Measurements from ENCODE around the gene LY86. TPM values are rescaled to one million over a fixed set of nuclear protein-coding genes. Genes with fewer than 3 reads are reported as not detected.

Gene LY86
- total RNA-seq, 1 donor from 2014 or later, result not detected

DNA sequence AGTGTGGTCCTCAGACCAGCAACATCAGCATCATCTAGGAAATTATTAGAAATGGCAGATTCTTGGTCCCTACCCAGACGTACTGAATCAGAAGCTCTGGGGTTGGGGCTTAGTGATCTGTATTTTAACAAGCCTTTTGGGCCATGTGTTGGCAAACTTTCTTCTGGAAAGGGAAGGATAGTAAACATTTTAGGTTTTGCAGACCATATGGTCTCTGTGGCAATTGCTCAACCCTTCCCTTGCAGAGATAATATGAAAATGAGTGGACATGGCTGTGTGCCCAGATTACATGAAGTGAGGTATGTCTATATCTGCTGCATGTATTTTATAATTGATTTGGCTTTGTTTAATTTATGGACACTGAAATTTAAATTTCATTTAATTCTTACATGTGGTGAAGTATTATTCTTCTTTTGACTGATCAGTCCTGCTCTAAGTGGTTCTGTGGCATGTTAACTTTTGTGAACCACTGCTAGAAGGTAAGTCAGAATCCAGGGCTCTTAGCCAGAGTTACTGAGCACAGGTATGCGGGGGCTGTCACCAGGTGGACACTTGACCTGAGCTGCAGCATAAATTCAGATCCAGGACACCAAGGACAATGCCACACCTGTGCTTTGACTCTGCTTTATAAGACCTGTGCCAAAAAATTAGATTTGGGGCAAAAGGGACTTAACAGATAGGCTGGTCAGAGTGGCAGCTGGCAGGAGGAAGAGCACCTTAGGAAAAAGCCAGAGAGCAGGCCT is 43.2 kb downstream of the LY86 start:
- TF ChIP-seq, protein P1, sequence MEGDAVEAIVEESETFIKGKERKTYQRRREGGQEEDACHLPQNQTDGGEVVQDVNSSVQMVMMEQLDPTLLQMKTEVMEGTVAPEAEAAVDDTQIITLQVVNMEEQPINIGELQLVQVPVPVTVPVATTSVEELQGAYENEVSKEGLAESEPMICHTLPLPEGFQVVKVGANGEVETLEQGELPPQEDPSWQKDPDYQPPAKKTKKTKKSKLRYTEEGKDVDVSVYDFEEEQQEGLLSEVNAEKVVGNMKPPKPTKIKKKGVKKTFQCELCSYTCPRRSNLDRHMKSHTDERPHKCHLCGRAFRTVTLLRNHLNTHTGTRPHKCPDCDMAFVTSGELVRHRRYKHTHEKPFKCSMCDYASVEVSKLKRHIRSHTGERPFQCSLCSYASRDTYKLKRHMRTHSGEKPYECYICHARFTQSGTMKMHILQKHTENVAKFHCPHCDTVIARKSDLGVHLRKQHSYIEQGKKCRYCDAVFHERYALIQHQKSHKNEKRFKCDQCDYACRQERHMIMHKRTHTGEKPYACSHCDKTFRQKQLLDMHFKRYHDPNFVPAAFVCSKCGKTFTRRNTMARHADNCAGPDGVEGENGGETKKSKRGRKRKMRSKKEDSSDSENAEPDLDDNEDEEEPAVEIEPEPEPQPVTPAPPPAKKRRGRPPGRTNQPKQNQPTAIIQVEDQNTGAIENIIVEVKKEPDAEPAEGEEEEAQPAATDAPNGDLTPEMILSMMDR (IDR thresholded peaks at IDR 0.05; ENCODE audit: insufficient read depth, low read length, poor library complexity, severe bottlenecking), result no peak
- no peak for DNase-seq (ENCODE audit: low read depth)
- Histone ChIP-seq H3K27me3 (ENCODE audit: control insufficient read depth, insufficient read depth, low read length) (peaks cover 4% of the 10 kb centered on the region), H3K36me3 (ENCODE audit: control insufficient read depth, insufficient read depth, low read length) (no peaks in the 10 kb centered on the region), H3K4me3 (ENCODE audit: low read depth, low read length) (no peak overlapping the region)

DNA sequence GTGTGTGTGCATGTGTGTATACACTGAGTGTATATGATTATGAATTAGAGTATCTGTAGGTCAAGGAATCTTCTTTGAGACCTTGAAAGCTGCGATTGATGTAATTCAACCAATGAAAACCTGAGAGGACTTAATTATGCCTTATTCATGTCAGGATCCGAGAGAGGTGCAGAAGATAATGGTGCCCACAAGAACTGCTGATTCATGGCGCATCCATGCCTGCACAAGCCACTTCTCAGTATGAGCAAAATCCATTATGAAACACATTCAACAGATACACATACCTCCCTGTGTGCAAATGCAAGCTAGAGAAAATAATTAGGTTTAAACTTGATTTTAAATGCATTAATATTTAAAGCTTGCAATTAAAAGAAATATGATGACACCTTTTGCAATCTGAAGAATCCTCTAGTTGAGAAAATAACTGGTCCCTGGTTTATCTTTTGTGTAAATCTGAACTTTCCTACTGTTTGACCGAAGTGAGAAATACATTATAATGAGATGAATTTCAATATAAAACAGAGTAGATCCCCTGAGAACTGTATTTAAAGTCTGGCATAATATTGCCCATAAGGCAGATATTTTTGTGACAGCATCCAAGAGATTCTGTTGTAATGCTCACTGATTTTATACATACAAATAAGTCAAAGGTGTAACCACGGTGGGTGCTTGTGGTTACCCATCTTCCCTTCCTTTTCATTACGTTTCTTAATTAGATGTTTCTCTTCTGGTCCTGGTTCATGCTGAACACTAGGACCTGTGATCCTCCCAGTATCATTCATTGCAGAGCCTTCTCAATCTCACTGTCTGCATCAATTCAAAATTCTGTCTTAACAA is 45.6 kb downstream of the LY86 start:
- DNase-seq (ENCODE audit: low read depth), result no peak
- TF ChIP-seq, protein P1 (IDR thresholded peaks at IDR 0.05; ENCODE audit: insufficient read depth, low read length, poor library complexity, severe bottlenecking), result no peak
- no peak overlapping the region for H3K4me3 ChIP-seq (ENCODE audit: low read depth, low read length)

DNA sequence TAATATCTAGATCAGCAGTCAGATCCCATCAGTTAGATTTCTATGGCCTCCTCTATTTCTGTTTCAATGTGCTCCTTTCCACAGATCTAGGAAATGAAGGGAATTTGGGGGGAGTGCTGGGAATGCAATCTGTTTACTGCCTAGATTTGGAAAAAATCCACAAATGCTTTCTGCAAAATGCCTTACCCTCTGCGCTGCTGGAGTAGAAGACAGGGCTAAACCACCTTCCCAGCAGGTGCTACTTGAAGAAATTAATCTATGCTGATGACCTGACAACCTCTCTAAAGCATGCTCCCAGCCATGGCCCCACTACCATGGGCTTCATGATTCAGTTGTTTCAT is 46.2 kb downstream of the LY86 start:
- Histone ChIP-seq H3K27me3 (ENCODE audit: control insufficient read depth, insufficient read depth, low read length) (peaks cover 4% of the 10 kb centered on the region), H3K36me3 (ENCODE audit: control insufficient read depth, insufficient read depth, low read length) (no peaks in the 10 kb centered on the region), H3K4me3 (ENCODE audit: low read depth, low read length) (no peak overlapping the region)
- TF ChIP-seq, protein P1 (IDR thresholded peaks at IDR 0.05; ENCODE audit: insufficient read depth, low read length, poor library complexity, severe bottlenecking), result no peak
- no peak for DNase-seq (ENCODE audit: low read depth)

More for the DNA sequence above, 45.6 kb downstream of the LY86 start:
- Histone ChIP-seq H3K36me3 (ENCODE audit: control insufficient read depth, insufficient read depth, low read length) (no peaks in the 10 kb centered on the region), H3K27me3 (ENCODE audit: control insufficient read depth, insufficient read depth, low read length) (peaks cover 4% of the 10 kb centered on the region)

DNA sequence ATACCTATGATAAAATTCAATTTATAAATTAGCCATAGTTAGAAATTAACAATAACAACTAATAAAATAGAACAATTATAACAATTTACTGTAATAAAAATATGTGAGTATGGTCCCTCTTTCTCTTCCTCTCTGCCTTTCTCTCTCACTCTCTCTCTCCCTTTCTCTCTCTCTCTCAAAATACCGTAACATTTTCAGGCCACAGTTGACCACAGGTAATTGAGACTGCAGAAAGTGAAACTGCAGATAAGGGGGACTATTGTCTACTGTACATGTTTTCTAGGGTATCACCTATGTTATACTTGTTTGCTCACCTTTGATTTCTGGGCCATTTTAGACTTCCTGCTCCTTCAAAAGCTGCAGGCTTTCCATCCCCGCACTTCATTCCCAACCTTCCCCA is 46.8 kb downstream of the LY86 start:
- no peak for DNase-seq (ENCODE audit: low read depth)
- TF ChIP-seq, protein P1 (IDR thresholded peaks at IDR 0.05; ENCODE audit: insufficient read depth, low read length, poor library complexity, severe bottlenecking), result no peak
- Histone ChIP-seq H3K27me3 (ENCODE audit: control insufficient read depth, insufficient read depth, low read length) (peaks cover 4% of the 10 kb centered on the region), H3K36me3 (ENCODE audit: control insufficient read depth, insufficient read depth, low read length) (no peaks in the 10 kb centered on the region), H3K4me3 (ENCODE audit: low read depth, low read length) (no peak overlapping the region)

DNA sequence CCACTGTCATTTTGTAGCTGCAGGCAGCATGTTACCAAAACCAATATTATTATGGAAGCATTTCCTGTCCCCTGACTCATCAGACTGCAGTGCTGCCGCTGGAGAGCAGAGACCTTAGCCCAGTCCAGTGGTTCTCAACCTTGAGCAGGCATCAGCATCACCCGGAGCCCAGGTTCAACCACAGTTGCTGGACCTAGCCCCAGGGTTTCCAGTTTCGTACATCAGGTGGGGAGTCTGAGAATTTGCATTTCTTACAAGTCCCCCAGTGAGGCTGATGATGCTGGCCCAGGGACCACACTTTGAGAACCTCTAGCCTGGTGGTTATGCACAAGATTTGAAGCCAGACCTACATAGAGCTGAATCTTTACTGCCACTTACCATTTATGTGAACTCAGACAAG is 47.3 kb downstream of the LY86 start:
- TF ChIP-seq, protein P1 (IDR thresholded peaks at IDR 0.05; ENCODE audit: insufficient read depth, low read length, poor library complexity, severe bottlenecking), result no peak
- Histone ChIP-seq H3K4me3 (ENCODE audit: low read depth, low read length) (no peak overlapping the region), H3K36me3 (ENCODE audit: control insufficient read depth, insufficient read depth, low read length) (no peaks in the 10 kb centered on the region), H3K27me3 (ENCODE audit: control insufficient read depth, insufficient read depth, low read length) (peaks cover 2% of the 10 kb centered on the region)
- DNase-seq (ENCODE audit: low read depth), result no peak

Data from kidney epithelial cell (primary cell).